K562 (cell line): Measurements from ENCODE around the gene CHST2. TPM values are rescaled to one million over a fixed set of nuclear protein-coding genes. Genes with fewer than 3 reads are reported as not detected.

Experiments used
- ATAC-seq: fragments of 200-7000 bp; cut with Tn5 transposase; 3 replicates; pipeline ENCODE4 v1.9.1; 2020; ENCODE audit warnings: moderate library complexity
- BruUV-seq: library from RNA; stranded (reverse); fragments of 400-500 nt; replicated peaks from 2 replicates; lab custom pipeline; 2021; lab: Mats Ljungman, UMichigan
- CTCF ChIA-PET: fragments of 300-600 bp; formaldehyde crosslinking; extraction: SDS; loops from one replicate; lab custom pipeline; 2021; ENCODE audit warnings: low intra/inter-chr PET ratio; lab: Yijun Ruan, JAX
- POLR2A ChIA-PET: fragments of 300-600, 350-650 bp; sonication (Branson Sonifier 250); formaldehyde crosslinking; extraction: SDS; loops from one replicate; lab custom pipeline; 2021; ENCODE audit warnings: antibody characterized with exemption, inconsistent platforms; lab: Yijun Ruan, JAX
- DNase-seq, 4 experiments: peaks; one replicate each; pipeline versions ENCODE4 v3.0.0 to v3.0.0-alpha.2; 2011 to 2018; ENCODE audit warnings: low spot score in 3 of 4, mixed read lengths in 3 of 4; ENCODE audit errors: extremely low read depth in 1 of 4
- FAIRE-seq: peaks from 2 replicates; lab custom pipeline; 2011; peaks lifted over from hg19 to GRCh38; lab: Jason Lieb, UNC
- H2AFZ ChIP-seq: 2 replicates; pipeline ENCODE4 v1.6.0; 2011; ENCODE audit warnings: low read depth, low read length, control low read depth, inconsistent platforms
- H3K27ac ChIP-seq: fragments of 200-600 bp; 3 replicates; pipeline ENCODE4 v1.8.0; 2011; ENCODE audit warnings: low read depth, mild to moderate bottlenecking, control low read depth, inconsistent platforms, low read length, moderate library complexity, mixed read lengths; ENCODE audit errors: extremely low read depth
- H3K27me3 ChIP-seq, 2 experiments: fragments of 300-600 bp in 1 of 2; 2 replicates in 1 of 2; 3 replicates in 1 of 2; pipeline versions ENCODE4 v1.6.0 to v1.8.0; 2011; ENCODE audit warnings: inconsistent platforms in 2 of 2, low read length in 2 of 2, mild to moderate bottlenecking in 1 of 2, mixed read lengths in 1 of 2, moderate library complexity in 1 of 2; ENCODE audit not compliant: control insufficient read depth in 2 of 2, insufficient read depth in 2 of 2
- H3K36me3 ChIP-seq: fragments of 300-600 bp; 3 replicates; pipeline ENCODE4 v1.8.0; 2011; ENCODE audit warnings: mild to moderate bottlenecking, low read length, inconsistent platforms; ENCODE audit not compliant: control insufficient read depth, insufficient read depth
- H3K4me1 ChIP-seq, 2 experiments: fragments of 200-600 bp in 1 of 2; replicated peaks in 1 of 2; 2 replicates in 1 of 2; 3 replicates in 1 of 2; pipeline versions ENCODE4 v1.5.1 to v1.8.0; 2011; ENCODE audit warnings: inconsistent platforms in 2 of 2, low read length in 2 of 2, mild to moderate bottlenecking in 1 of 2, mixed read lengths in 1 of 2, moderate library complexity in 1 of 2; ENCODE audit not compliant: control insufficient read depth in 2 of 2, insufficient read depth in 2 of 2
- H3K4me2 ChIP-seq: 2 replicates; pipeline ENCODE4 v1.6.1; 2011; ENCODE audit warnings: low read length, control low read depth, inconsistent platforms, mixed read lengths; ENCODE audit not compliant: insufficient read depth
- H3K4me3 ChIP-seq: fragments of 200-600 bp; sonication (generic), shearing (Covaris generic); 2 replicates; pipeline ENCODE4 v1.5.1; 2016; ENCODE audit warnings: control low read depth, inconsistent platforms
- H3K79me2 ChIP-seq: fragments of 200-600 bp; 3 replicates; pipeline ENCODE4 v1.8.0; 2011; ENCODE audit warnings: low read length, inconsistent platforms; ENCODE audit not compliant: control insufficient read depth, insufficient read depth
- H3K9ac ChIP-seq, 2 experiments: 2 replicates each; pipeline versions ENCODE4 v1.6.0 to v1.6.1; 2011; ENCODE audit warnings: low read depth in 2 of 2, low read length in 2 of 2, control low read depth in 1 of 2, inconsistent platforms in 1 of 2, mild to moderate bottlenecking in 1 of 2, mixed read lengths in 1 of 2; ENCODE audit not compliant: insufficient read depth in 1 of 2
- H3K9me1 ChIP-seq: one replicate; pipeline ENCODE4 v1.6.0; 2011; ENCODE audit warnings: inconsistent platforms, mild to moderate bottlenecking, low read length, moderate library complexity; ENCODE audit not compliant: control insufficient read depth, insufficient read depth
- H3K9me3 ChIP-seq: replicated peaks from 2 replicates; pipeline ENCODE4 v1.5.1; 2011; ENCODE audit warnings: low read depth, low read length, inconsistent platforms; ENCODE audit not compliant: control insufficient read depth, insufficient read depth
- H4K20me1 ChIP-seq: replicated peaks from 2 replicates; pipeline ENCODE4 v1.6.1; 2011; ENCODE audit warnings: low read length, inconsistent platforms, mixed read lengths; ENCODE audit not compliant: control insufficient read depth, insufficient read depth
- MAFG ChIP-seq: fragments of 450-650 bp; conservative IDR thresholded peaks from 2 replicates; pipeline ENCODE4 v1.6.1; 2016; ENCODE audit warnings: missing genetic modification characterization, missing compliant biosample characterization
- MAFK ChIP-seq: IDR thresholded peaks from 2 replicates; pipeline ENCODE4 v1.6.1; 2011; ENCODE audit warnings: low read length, improper control_type of control experiment
- NFIX ChIP-seq: fragments of 250-450 bp; sonication (Bioruptor Pico); IDR thresholded peaks from 2 replicates; pipeline ENCODE4 v1.4.0; 2020; ENCODE audit warnings: low read depth, mild to moderate bottlenecking, moderate library complexity
- PTBP1 ChIP-seq: fragments of 200-400 bp; formaldehyde crosslinking; IDR thresholded peaks from 2 replicates; pipeline ENCODE4 v1.6.1; 2017; ENCODE audit warnings: low read depth, low read length
- RBM39 ChIP-seq: fragments of 200-400 bp; formaldehyde crosslinking; optimal IDR thresholded peaks from 2 replicates; pipeline ENCODE3; 2018; ENCODE audit warnings: low read depth, low read length
- WGBS: fragments of 100-300 bp; shearing (Covaris generic); methylation state at CpG from one replicate; pipeline ENCODE4 v1.1.6; 2016; ENCODE audit warnings: low coverage, mixed read lengths; ENCODE audit not compliant: insufficient coverage; ENCODE audit errors: missing lambda C conversion rate; 5-methylcytosine and 5-hydroxymethylcytosine counted together
- in situ Hi-C: fragments of 300-500 bp; cut with MboI; formaldehyde crosslinking; loops from 4 replicates; pipeline ENCODE4 v1.15.0; 2018; ENCODE audit warnings: inconsistent platforms, mixed read lengths
- intact Hi-C: fragments of 100-400 bp; cut with micrococcal nuclease; formaldehyde crosslinking; loops from 2 replicates; pipeline ENCODE4 v1.14.2; 2022
- polyA plus RNA-seq, 8 experiments: library from polyadenylated mRNA; depleted of rRNA in 4 of 8; stranded (reverse) in 5 of 8; unstranded in 3 of 8; fragments of >200 nt; fragmentation: Nextera tagmentation in 2 of 8; fragmentation: Illumina TruSeq in 1 of 8; extraction: Ambion mirVana in 2 of 8; extraction: Trizol in 1 of 8; gene quantifications; 2 replicates each; pipeline versions ENCODE4 v1.2.1 to v1.2.3, GENCODE V29; 2011 to 2014; ENCODE audit warnings: inconsistent platforms in 1 of 8, missing spikeins in 1 of 8
- total RNA-seq, 7 experiments: library from RNA; depleted of rRNA in 6 of 7; stranded (reverse); fragments of >200 nt in 6 of 7; fragmentation: Illumina TruSeq in 2 of 7; extraction: Trizol in 2 of 7; gene quantifications; 2 replicates each; pipeline versions ENCODE4 v1.2.1 to v1.2.3, GENCODE V29; 2011 to 2021; ENCODE audit warnings: low replicate concordance in 1 of 7
- TF ChIP-seq, protein P1 (sequence below): fragments of 450-650 bp; formaldehyde crosslinking; IDR thresholded peaks from 2 replicates; pipeline ENCODE4 v1.4.0; 2020; ENCODE audit warnings: mild to moderate bottlenecking, mixed read lengths
- TF ChIP-seq, protein P2 (sequence below): fragments of 250-450 bp; sonication (Bioruptor Pico); IDR thresholded peaks from 2 replicates; pipeline ENCODE4 v1.9.0; 2021; ENCODE audit warnings: mild to moderate bottlenecking
- TF ChIP-seq, protein P3 (sequence below): sonication (generic); formaldehyde crosslinking; IDR thresholded peaks from 2 replicates; pipeline ENCODE4 v1.8.0; 2022; ENCODE audit warnings: mild to moderate bottlenecking, missing genetic modification reagents
- TF ChIP-seq, protein P4 (sequence below): fragments of 450-650 bp; formaldehyde crosslinking; IDR thresholded peaks from 2 replicates; pipeline ENCODE4 v1.4.0; 2022; ENCODE audit warnings: mild to moderate bottlenecking, moderate library complexity

Gene CHST2
- total and polyA plus RNA-seq, 9 of the 15 experiments (the other 6 are each of a cell fraction or from before 2014, with no cell fraction given) = 3.4 to 60.3 (median 13.9) TPM

DNA sequence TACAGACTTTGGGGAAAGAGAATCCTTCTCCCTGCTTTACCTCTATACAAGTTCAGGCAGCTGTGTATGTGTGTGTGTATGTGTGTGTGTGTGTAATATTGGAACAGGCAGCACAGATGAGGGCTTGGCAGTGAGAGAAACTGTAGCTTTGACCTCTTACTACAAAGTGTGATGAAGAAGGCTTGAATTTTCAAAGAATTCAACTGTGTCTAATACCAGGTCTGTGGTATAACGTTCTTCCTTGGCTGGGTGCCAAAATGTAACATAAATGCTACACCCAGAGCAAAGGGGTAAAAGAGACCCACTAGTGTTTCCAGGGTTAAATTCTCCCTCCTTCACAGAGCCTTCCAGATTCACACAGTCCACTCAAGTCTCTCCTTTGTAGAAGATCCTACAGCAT is 51.1 kb downstream of the CHST2 start (continued):
- peak; percentile 95 for TF ChIP-seq NFIX

DNA sequence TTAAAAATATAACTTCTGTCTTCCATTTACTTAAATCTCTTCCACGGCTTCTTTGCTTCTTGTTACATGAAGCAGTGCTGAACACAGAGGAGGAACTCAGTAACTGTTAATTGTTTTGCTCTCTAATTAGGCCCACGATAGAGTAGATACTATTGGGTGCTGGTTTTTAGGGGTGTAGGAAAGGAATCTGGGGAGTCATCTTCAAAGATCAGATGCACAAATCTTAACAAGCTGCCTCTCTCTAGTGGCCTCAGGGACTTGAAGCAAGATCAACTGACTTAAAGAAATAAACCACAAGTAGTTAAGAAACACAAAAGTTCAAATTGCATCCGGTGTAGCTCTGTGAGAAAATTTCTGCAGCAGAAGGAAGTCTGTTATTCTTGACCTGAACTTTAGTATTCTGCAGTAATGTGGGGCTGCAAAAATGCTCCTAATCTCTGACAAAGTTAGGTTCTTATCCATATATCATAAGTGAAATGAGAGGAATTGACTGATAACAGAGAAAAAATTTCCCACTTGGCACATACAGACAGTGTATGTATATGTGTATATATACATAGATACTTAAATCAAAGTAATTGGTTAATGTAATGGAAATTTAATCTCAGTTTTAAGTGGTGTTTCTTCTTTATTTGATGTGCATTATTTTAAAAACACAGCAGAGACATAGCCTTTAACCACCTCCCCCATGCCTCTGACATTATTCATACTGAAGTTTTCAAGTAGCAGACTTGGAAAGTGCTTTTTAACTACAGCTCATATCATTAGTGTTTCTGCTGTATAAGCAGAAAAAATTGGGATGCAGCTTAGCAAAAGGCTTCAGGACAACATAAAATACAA is 51.8 kb downstream of the CHST2 start:
- no peaks in the 10 kb centered on the region for H4K20me1 ChIP-seq
- intact Hi-C loops (no loop called here), in situ Hi-C loops (no loop called here)
- H2AFZ ChIP-seq = peak overlapping the region; percentile 80
- ATAC-seq (no peak), DNase-seq (no peak), FAIRE-seq (peak; percentile 23)
- H3K79me2 ChIP-seq = no peaks in the 10 kb centered on the region
- no peaks in the 10 kb centered on the region for H3K9me1 ChIP-seq
- peaks cover 4% of the 10 kb centered on the region for H3K9me3 ChIP-seq
- H3K4me1 ChIP-seq = peaks cover 15 to 49% of the 10 kb centered on the region in 2 experiments
- POLR2A ChIA-PET = no interaction called here
- peak overlapping the region; percentile 36; the same call in 1 of the 3 replicates for H3K27ac ChIP-seq
- no peaks in the 10 kb centered on the region; the same call in 2 of the 3 replicates for H3K36me3 ChIP-seq
- no peaks in the 10 kb centered on the region for H3K27me3 ChIP-seq
- BruUV-seq = no TSS peak
- H3K4me2 ChIP-seq = no peak overlapping the region
- WGBS = 17% methylated on average over 3 of the region's 3 CpGs
- CTCF ChIA-PET = no interaction called here
- no peak overlapping the region for H3K4me3 ChIP-seq
- no peak overlapping the region for H3K9ac ChIP-seq
- TF ChIP-seq, protein P1, sequence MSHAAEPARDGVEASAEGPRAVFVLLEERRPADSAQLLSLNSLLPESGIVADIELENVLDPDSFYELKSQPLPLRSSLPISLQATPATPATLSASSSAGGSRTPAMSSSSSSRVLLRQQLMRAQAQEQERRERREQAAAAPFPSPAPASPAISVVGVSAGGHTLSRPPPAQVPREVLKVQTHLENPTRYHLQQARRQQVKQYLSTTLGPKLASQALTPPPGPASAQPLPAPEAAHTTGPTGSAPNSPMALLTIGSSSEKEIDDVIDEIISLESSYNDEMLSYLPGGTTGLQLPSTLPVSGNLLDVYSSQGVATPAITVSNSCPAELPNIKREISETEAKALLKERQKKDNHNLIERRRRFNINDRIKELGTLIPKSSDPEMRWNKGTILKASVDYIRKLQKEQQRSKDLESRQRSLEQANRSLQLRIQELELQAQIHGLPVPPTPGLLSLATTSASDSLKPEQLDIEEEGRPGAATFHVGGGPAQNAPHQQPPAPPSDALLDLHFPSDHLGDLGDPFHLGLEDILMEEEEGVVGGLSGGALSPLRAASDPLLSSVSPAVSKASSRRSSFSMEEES = no peak
- TF ChIP-seq, protein P2, sequence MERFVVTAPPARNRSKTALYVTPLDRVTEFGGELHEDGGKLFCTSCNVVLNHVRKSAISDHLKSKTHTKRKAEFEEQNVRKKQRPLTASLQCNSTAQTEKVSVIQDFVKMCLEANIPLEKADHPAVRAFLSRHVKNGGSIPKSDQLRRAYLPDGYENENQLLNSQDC (CRISPR knock-in tag) = no peak
- TF ChIP-seq PTBP1 (no peak), RBM39 (no peak), MAFG (tag) (peak; percentile 65), MAFK (peak; percentile 63)
- TF ChIP-seq, protein P3, sequence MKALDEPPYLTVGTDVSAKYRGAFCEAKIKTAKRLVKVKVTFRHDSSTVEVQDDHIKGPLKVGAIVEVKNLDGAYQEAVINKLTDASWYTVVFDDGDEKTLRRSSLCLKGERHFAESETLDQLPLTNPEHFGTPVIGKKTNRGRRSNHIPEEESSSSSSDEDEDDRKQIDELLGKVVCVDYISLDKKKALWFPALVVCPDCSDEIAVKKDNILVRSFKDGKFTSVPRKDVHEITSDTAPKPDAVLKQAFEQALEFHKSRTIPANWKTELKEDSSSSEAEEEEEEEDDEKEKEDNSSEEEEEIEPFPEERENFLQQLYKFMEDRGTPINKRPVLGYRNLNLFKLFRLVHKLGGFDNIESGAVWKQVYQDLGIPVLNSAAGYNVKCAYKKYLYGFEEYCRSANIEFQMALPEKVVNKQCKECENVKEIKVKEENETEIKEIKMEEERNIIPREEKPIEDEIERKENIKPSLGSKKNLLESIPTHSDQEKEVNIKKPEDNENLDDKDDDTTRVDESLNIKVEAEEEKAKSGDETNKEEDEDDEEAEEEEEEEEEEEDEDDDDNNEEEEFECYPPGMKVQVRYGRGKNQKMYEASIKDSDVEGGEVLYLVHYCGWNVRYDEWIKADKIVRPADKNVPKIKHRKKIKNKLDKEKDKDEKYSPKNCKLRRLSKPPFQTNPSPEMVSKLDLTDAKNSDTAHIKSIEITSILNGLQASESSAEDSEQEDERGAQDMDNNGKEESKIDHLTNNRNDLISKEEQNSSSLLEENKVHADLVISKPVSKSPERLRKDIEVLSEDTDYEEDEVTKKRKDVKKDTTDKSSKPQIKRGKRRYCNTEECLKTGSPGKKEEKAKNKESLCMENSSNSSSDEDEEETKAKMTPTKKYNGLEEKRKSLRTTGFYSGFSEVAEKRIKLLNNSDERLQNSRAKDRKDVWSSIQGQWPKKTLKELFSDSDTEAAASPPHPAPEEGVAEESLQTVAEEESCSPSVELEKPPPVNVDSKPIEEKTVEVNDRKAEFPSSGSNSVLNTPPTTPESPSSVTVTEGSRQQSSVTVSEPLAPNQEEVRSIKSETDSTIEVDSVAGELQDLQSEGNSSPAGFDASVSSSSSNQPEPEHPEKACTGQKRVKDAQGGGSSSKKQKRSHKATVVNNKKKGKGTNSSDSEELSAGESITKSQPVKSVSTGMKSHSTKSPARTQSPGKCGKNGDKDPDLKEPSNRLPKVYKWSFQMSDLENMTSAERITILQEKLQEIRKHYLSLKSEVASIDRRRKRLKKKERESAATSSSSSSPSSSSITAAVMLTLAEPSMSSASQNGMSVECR (CRISPR knock-in tag) = no peak
- TF ChIP-seq, protein P4, sequence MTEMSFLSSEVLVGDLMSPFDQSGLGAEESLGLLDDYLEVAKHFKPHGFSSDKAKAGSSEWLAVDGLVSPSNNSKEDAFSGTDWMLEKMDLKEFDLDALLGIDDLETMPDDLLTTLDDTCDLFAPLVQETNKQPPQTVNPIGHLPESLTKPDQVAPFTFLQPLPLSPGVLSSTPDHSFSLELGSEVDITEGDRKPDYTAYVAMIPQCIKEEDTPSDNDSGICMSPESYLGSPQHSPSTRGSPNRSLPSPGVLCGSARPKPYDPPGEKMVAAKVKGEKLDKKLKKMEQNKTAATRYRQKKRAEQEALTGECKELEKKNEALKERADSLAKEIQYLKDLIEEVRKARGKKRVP (CRISPR knock-in tag) = no peak
